CD4-positive, alpha-beta T cell treated with Interleukin-12 subunit alpha and Interleukin-12 subunit beta, for 1 hour (primary cell): Measurements from ENCODE around the gene RPL19.
A peak's percentile ranks its signal among the peaks of the same experiment; 100 is the strongest.

Experiments used
- DNase-seq: peaks from one replicate; pipeline ENCODE4 v3.0.0-alpha.2; 2020

Gene RPL19

GRCh38 chr17:39198186-39198566 is 1.9 kb upstream of the RPL19 start:
- DNase-seq: no peak

- peak; percentile 92 for DNase-seq
These were observed 338 bp upstream of the RPL19 start for GRCh38 chr17:39199820-39200069.

DNA sequence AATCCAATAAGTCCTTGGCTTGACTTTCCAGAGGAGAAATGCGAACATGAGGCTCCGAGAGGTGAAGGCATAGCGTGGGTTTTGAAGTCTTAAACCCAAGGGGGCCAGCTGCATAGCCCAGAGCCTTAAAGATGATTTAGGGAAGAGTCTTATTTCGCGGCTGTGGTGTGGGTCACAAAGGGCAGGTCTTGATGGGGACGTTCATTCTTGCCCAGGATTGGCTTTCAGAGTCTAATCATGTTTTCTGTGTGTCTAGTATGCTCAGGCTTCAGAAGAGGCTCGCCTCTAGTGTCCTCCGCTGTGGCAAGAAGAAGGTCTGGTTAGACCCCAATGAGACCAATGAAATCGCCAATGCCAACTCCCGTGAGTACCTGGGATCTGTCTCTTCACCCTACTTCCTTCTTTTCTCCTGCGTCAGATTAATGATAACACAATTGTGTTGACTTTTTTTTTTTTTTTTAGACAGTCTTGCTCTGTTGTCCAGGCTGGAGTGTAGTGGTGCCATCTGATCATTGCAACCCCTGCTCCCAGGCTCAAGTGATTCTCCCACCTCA is 951 bp downstream of the RPL19 start:
- DNase-seq: no peak

DNA sequence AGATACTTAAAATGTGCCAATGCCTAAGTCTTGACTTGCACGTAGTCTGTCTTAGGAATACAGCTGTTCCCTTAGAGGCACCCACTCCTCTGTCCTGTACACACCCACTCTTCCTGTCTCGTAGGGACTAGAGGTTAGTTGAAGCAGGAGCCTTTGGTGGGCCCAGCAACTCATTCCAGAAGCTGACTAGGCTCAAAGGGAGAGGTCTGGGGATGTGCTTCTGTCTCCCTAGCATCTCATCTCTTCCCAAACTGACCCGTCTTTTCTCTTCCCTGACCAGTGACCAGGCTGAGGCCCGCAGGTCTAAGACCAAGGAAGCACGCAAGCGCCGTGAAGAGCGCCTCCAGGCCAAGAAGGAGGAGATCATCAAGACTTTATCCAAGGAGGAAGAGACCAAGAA is 4.2 kb downstream of the RPL19 start:
- DNase-seq: no peak

- no peak for DNase-seq
These were observed 5.0 kb downstream of the RPL19 start for GRCh38 chr17:39205112-39205526.

DNA sequence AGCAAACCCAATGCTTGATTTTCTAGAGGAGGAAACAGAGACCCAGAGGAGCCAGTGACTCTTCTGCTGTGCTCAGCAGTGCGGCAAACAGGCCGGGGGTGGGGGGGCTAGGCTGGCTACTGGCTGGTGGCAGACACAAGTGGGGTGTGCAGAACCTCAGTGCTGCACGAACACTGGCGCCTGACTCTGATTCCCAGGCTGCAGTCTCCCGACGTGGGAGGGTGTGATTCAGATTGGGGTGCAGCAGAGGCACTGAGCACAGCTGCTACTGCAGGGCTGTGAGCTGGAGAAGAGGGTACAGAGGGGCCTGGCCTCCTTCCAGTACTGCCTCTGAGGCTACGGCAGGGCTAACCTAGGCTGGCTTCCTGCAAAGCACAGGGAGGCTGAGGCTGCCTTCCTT is 8.1 kb downstream of the RPL19 start:
- DNase-seq: no peak

DNA sequence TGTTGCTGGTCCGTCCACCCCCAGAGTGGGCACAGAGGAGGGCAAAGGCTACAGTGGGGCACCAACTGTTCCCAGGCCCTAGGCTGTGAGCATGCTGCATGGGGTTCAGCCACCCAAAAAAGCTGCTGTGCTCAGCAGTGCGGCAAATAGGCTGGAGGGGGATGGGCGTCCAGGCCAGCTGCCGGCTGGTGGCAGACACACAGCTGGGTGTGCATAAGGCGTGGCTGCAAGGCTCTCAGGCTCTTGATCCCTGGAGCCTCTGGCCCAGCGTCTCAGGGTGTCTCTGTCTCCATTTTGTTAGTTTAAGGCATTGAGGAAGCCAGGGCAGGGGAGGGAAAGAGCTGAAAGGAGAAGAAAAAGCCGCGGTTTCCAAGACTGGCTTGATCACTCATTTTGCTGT is 8.8 kb downstream of the RPL19 start:
- no peak for DNase-seq

DNA sequence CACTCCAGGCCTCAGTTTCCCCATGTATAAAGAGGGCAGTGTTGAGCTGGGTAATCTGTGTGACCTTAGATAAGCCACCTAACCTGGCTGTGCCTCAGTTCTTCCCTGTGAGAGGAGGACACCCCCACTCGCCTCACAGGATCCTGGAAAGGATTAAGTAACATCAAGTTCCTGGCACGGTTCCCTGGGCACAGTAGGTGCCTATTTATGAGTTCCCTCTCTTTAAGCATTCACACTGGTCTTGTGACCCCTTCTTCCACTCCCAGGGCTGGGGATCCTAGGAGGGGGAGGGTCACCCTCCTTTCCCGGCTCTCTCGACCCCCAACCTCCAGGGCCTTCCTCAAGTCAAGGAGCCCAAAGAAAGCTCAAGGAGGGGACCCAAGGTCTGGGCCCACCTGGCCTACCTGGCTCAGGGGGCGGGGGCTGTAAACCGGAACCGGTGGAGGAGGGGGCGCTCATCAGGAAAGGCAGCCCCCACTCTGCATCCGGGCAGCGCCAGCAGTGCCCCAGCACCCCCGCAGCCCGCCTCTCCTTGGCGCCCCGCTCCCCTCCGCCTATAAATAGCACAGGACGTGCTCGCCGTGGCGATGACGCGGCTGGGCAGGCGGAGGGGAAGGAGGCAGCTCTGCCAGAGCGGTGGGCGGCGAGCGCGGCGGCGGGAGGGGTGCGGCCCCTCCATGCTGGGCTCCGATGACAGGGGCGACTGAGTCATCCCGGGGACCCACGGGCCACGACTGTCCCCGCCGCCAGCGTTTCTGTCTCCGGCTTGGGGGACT is 9.4 kb downstream of the RPL19 start:
- peak; percentile 76 for DNase-seq

- DNase-seq: no peak
These were observed 10.0 kb downstream of the RPL19 start for GRCh38 chr17:39210093-39210434.

DNA sequence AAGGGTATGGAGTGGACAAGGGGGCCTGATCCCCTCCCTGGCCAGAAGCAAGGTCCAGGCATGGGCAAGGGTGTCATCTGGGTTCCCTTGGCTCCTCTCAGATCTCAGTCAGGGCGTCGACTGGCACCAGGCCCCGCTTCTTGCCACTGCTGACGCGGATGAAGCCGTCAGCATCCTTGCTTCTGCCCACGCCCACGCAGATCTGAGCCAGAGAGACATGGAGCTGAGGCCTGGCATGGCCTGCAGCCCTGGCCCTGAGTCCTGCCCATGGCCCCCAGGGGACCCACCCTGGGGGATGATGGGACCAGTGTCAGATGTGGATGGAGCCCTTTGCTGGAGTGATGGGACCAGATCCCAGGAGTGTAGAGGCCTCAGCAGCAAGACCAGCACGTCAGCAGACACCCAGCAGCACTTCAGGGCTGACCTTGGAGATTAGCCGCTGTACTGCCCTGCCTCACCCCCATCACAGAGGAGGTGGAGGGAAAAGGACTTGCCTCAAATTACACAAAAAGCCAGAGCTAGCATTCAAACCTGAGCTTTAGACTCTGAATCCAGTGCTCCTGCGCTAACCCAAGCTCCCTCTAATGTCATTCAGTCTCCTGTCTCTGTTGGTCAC is 12.2 kb downstream of the RPL19 start:
- DNase-seq: no peak

- DNase-seq: no peak
These were observed 12.9 kb downstream of the RPL19 start for GRCh38 chr17:39212841-39213480.

- no peak for DNase-seq
These were observed 13.8 kb downstream of the RPL19 start for GRCh38 chr17:39213852-39214251.

DNA sequence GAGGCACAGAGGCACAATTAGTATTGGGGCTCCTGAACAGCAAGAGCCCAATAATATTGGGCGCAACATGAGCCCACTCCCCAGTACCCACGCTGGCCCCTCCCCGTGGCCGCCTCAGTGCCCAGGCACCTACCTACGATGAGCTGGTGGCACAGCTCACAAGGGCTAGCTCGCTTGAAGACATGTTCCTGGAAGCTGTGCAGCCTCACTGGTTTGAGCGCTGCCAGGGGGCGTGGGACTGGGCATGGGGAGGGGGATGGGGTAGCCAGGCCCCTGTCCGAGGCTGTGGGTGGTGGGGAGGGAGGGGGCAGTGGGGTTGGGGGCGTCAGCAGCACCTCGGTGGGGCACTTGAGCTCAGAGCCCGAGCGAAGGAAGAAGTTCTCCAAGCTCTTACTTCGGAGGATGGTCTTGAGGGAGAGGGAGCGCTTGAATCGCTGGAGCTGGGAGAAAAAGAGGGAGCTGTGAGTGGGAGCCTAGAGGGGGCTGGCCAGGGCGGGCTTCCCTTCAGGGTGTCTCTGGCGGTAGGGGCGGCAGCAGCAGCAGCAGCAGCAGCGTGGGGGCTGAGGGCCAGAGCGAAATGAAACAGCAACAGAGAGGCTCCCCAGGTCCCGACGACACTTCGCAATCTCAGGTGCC is 17.8 kb downstream of the RPL19 start:
- DNase-seq: no peak

DNA sequence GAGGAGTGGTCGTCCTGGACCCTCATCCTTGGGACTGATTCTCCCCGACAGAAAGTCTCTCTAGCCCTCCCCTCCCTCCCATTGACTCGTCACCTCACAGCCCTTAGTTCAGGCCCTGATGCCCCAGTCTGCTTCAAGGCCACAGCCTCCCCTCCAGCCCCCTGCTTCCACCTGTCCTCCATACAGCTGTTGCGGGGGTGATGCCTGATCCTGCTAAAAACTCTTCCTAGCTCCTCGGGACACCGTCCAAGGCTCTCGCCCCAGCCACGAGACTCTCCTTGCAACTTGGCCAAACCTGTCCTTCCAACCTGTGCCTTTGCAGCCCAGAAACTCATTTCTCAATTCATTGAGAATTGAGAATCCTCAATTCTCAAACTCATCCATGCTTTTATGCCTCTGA is 18.8 kb downstream of the RPL19 start:
- no peak for DNase-seq

DNA sequence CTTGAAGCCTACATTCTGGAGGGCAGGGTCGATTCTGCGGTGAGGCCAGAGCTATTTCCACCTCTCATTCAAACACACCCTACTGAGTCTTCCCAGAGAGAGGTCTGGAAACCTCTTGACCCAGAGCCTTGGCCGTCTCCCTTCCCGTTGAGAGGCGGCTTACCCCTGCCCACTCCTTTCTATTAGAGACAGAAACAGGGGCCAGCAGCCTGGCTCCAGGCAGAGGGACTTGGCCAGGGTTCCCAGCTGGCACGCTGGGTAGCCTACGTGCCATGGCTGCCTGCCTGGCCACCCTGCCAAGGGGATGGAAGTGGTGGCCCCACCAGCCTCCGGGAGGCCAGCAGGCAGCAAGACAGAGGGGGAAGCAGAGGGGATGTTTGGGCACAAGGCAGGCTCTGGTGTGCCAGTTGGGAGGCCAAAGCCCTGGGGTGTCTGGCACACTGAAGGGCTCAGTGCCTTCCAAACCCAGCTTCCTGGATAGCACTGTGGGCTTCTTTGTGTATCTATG is 19.6 kb downstream of the RPL19 start:
- no peak for DNase-seq

GRCh38 chr17:39221572-39221971 is 21.5 kb downstream of the RPL19 start:
- no peak for DNase-seq

- DNase-seq: no peak
These were observed 22.1 kb downstream of the RPL19 start for GRCh38 chr17:39222151-39222550.

DNA sequence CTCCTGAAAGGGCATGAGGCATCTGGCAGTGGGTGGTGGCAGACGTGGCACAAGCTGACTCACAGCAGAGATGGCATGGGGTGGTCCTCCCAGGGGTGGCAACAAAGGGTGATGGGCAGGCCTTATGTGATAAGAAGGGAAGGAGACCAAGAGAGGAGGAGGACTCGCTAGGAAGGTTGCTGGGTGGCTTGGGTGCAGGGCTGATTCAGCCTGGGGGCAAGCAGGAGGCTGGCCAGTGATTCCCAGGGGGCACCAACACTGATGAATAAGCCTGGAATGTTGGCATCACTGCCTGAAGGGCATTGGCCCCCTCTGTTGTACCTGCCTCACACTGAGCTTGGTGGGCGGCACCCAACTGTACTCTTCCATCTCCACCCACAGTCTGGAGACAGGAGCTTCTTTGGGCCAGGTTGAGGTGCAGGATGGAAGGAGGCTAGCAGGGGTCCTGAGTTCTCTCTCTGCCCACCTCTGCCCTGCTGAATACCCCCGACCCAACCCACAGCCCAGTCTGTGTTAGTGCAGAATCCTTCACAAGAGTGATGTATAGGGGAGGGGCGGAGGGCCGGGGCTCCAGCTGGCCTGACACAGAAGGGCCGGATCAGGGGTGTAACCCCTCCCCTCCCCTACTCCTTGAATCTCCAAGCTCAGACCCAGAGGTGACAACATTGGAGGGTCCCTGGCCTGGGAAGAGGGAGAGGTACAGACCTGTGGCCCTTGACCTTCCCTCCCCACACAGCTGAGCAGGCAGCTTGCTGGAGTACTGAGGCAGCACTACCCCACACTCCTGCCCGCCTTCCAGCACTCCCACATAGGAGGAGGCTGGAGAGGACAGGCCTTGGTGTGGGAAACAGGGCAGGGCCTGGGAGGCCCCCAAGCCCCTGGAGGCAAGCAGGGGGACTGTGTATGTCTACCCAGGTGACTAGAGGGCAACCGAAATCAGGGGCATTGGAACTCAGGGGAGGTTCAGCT is 23.1 kb downstream of the RPL19 start:
- no peak for DNase-seq

DNA sequence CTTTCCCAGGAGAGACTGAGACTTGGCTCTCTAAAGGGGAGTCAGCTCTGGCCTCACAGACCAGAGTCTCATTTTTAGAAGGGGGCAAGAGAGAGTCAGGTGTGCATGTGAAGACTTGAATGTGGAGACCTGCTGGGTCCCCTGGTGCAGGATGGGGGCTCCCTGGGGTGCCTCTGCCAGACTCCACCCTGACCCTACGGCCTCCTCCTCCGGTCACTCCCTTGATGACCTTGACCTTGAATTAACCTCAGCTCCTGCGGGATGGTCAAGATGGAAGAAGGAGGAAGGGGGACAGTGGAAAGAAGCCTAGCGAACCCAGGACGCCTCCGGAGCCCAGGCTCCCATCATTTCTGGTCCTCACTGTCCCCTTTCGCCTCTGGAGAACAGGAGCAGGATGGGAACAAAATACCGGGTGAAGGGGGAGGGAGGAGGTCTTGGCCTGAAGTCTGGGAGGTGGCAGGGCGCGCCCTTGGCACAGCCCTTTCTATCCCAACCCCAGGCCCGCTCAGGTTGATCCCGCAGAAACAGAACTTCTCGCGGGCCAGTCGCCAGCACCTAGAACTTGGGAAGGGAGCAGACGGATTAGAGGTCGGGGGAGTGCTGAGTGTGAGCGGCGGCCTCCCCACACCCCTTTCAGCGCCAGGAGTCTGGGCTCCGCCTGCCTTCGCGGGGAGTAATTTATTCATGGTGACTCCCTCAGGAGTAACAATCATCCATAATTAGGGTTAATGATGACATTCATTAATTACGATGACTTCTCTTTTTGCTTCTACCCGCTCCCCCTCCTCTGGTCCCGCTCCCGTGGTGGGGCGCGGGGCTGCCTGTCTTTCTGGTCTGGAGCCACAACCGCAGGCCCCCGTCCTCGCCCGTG is 24.1 kb downstream of the RPL19 start:
- no peak for DNase-seq

GRCh38 chr17:39224778-39225307 is 24.8 kb downstream of the RPL19 start:
- DNase-seq: no peak

DNA sequence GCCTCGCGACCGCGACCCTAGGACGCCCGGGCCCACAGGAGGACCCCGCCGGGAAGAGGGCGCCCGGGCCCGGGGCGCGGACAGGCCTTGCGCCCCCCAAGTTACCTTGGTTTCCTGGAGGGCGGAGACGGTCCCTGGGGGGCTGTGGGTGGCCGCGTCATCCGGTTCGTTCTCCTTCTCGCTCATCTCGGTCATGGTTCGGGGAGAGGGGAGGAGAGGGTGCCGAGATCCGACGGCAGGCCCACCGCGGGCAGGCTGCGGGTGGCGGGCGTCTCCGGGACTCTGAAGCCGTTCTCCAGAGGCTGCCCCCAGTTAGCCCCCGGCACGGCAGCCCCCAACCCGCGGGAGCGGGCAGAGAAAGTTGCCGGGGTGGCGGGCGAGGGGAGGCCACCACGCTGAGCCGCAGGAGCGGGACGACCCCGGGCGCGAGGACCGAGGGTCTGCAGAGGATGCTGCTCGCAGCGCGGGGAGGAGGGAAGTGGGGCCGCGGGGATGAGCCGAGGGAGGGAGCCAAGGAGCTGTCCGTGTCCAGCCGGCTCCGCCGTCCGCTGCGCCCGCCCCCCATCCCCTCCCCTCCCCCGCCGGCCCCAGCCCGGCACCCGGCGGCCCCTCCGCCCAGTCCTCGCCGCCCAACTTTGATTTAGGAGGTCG is 25.4 kb downstream of the RPL19 start, which contains the start of gene STAC2:
TSS of gene STAC2 (minus strand) at position 638 of the 651 bp plus-strand sequence. CDS start at position 195, 443 bp downstream.
- no peak for DNase-seq
